H9 (cell line): Measurements from ENCODE around the gene LHPP. TPM values are rescaled to one million over a fixed set of nuclear protein-coding genes. Genes with fewer than 3 reads are reported as not detected.

Source experiments
- DNase-seq: peaks from one replicate; pipeline ENCODE4 v3.0.0-alpha.2; 2017
- H2AFZ ChIP-seq: one replicate; pipeline ENCODE4 v1.6.1; 2013; ENCODE audit warnings: mild to moderate bottlenecking, low read length, control low read depth, moderate library complexity
- H2AK5ac ChIP-seq: 2 replicates; pipeline ENCODE4 v1.6.1; 2013; ENCODE audit warnings: low read length, control low read depth, mixed read lengths; ENCODE audit not compliant: insufficient read length
- H2BK120ac ChIP-seq: one replicate; pipeline ENCODE4 v1.6.1; 2013; ENCODE audit warnings: low read depth, mild to moderate bottlenecking, low read length, control low read depth, inconsistent platforms; ENCODE audit not compliant: poor library complexity, severe bottlenecking
- H2BK12ac ChIP-seq: 2 replicates; pipeline ENCODE4 v1.6.1; 2013; ENCODE audit warnings: low read length, control low read depth, mixed read lengths, low read depth; ENCODE audit not compliant: insufficient read length
- H2BK15ac ChIP-seq: 2 replicates; pipeline ENCODE4 v1.6.1; 2013; ENCODE audit warnings: low read depth, low read length, control low read depth
- H2BK20ac ChIP-seq: one replicate; pipeline ENCODE4 v1.6.1; 2013; ENCODE audit warnings: low read depth, mild to moderate bottlenecking, low read length, control low read depth, inconsistent platforms; ENCODE audit not compliant: poor library complexity, severe bottlenecking
- H2BK5ac ChIP-seq: 2 replicates; pipeline ENCODE4 v1.6.1; 2013; ENCODE audit warnings: low read length, control low read depth, mixed read lengths; ENCODE audit not compliant: insufficient read length
- H3K14ac ChIP-seq: 2 replicates; pipeline ENCODE4 v1.6.1; 2013; ENCODE audit warnings: low read length, control low read depth; ENCODE audit not compliant: insufficient read depth
- H3K18ac ChIP-seq: 2 replicates; pipeline ENCODE4 v1.6.1; 2013; ENCODE audit warnings: low read depth, mild to moderate bottlenecking, mixed read lengths, low read length, control low read depth; ENCODE audit not compliant: insufficient read length
- H3K23ac ChIP-seq: 2 replicates; pipeline ENCODE4 v1.6.1; 2013; ENCODE audit warnings: low read length, control low read depth, mixed read lengths, low read depth; ENCODE audit not compliant: insufficient read length
- H3K23me2 ChIP-seq: 2 replicates; pipeline ENCODE4 v1.6.1; 2013; ENCODE audit warnings: low read depth, mild to moderate bottlenecking, mixed read lengths, low read length, control low read depth; ENCODE audit not compliant: insufficient read length, poor library complexity, severe bottlenecking
- H3K27ac ChIP-seq: 2 replicates; pipeline ENCODE4 v1.5.1; 2013; ENCODE audit warnings: low read length, control low read depth, mixed read lengths, low read depth; ENCODE audit not compliant: insufficient read length
- H3K27me3 ChIP-seq: 2 replicates; pipeline ENCODE4 v1.6.1; 2013; ENCODE audit warnings: low read length, control low read depth, inconsistent platforms; ENCODE audit not compliant: insufficient read depth
- H3K4ac ChIP-seq: 2 replicates; pipeline ENCODE4 v1.6.1; 2013; ENCODE audit warnings: low read depth, mild to moderate bottlenecking, control low read depth, inconsistent platforms, low read length, moderate library complexity
- H3K4me1 ChIP-seq: 2 replicates; pipeline ENCODE4 v1.6.1; 2013; ENCODE audit warnings: low read length, control low read depth, inconsistent platforms; ENCODE audit not compliant: insufficient read depth
- H3K4me2 ChIP-seq: 2 replicates; pipeline ENCODE4 v1.6.1; 2013; ENCODE audit warnings: low read length, control low read depth, mixed read lengths; ENCODE audit not compliant: insufficient read length, insufficient read depth
- H3K56ac ChIP-seq: 2 replicates; pipeline ENCODE4 v1.6.1; 2013; ENCODE audit warnings: low read depth, mild to moderate bottlenecking, mixed read lengths, low read length, control low read depth; ENCODE audit not compliant: insufficient read length
- H3K79me1 ChIP-seq: 2 replicates; pipeline ENCODE4 v1.6.1; 2013; ENCODE audit warnings: low read depth, mild to moderate bottlenecking, moderate library complexity, low read length, control low read depth, inconsistent platforms; ENCODE audit not compliant: insufficient read depth, poor library complexity, severe bottlenecking
- H3K79me2 ChIP-seq: 2 replicates; pipeline ENCODE4 v1.6.1; 2013; ENCODE audit warnings: low read length, control low read depth, inconsistent platforms; ENCODE audit not compliant: insufficient read depth
- H3K9ac ChIP-seq: 2 replicates; pipeline ENCODE4 v1.6.1; 2013; ENCODE audit warnings: low read length, control low read depth, mixed read lengths; ENCODE audit not compliant: insufficient read length; ENCODE audit errors: extremely low read depth
- H3K9me3 ChIP-seq: one replicate; pipeline ENCODE4 v1.6.1; 2013; ENCODE audit warnings: low read depth, low read length, inconsistent platforms; ENCODE audit not compliant: control insufficient read depth
- H3T11ph ChIP-seq: one replicate; pipeline ENCODE4 v1.6.1; 2013; ENCODE audit warnings: mild to moderate bottlenecking, low read length, control low read depth, inconsistent platforms
- H4K20me1 ChIP-seq: one replicate; pipeline ENCODE4 v1.6.1; 2013; ENCODE audit not compliant: control insufficient read depth, insufficient read length, insufficient read depth
- H4K5ac ChIP-seq: 2 replicates; pipeline ENCODE4 v1.6.1; 2013; ENCODE audit warnings: low read depth, mild to moderate bottlenecking, mixed read lengths, low read length, control low read depth; ENCODE audit not compliant: insufficient read length
- H4K8ac ChIP-seq: replicated peaks from 2 replicates; pipeline ENCODE4 v1.6.1; 2013; ENCODE audit warnings: low read length, control low read depth, mixed read lengths, low read depth; ENCODE audit not compliant: insufficient read length
- H4K91ac ChIP-seq: 2 replicates; pipeline ENCODE4 v1.6.1; 2013; ENCODE audit warnings: low read depth, mild to moderate bottlenecking, moderate library complexity, mixed read lengths, low read length, control low read depth; ENCODE audit not compliant: insufficient read length
- H3K27ac Mint-ChIP-seq, 3 experiments: 2 replicates in 2 of 3; 3 replicates in 1 of 3; pipeline ENCODE4 v1.8.0; 2020 to 2021; ENCODE audit warnings: mixed read lengths in 3 of 3, mild to moderate bottlenecking in 1 of 3, moderate library complexity in 1 of 3
- H3K27me3 Mint-ChIP-seq: 2 replicates; pipeline ENCODE4 v1.8.0; 2021; ENCODE audit warnings: low read depth, mild to moderate bottlenecking, moderate library complexity, mixed read lengths
- H3K36me3 Mint-ChIP-seq, 3 experiments: 2 replicates in 2 of 3; 3 replicates in 1 of 3; pipeline ENCODE4 v1.8.0; 2020 to 2021; ENCODE audit warnings: low read depth in 3 of 3, mixed read lengths in 3 of 3; ENCODE audit not compliant: insufficient read depth in 1 of 3
- H3K4me1 Mint-ChIP-seq, 2 experiments: 2 replicates each; pipeline ENCODE4 v1.8.0; 2020; ENCODE audit warnings: mixed read lengths in 2 of 2
- H3K4me3 Mint-ChIP-seq, 2 experiments: 2 replicates in 1 of 2; 3 replicates in 1 of 2; pipeline ENCODE4 v1.8.0; 2020 to 2021; ENCODE audit warnings: mild to moderate bottlenecking in 2 of 2, mixed read lengths in 2 of 2, moderate library complexity in 1 of 2
- H3K9me3 Mint-ChIP-seq, 2 experiments: 2 replicates in 1 of 2; 3 replicates in 1 of 2; pipeline ENCODE4 v1.8.0; 2020; ENCODE audit warnings: mild to moderate bottlenecking in 2 of 2, mixed read lengths in 2 of 2, moderate library complexity in 1 of 2
- WGBS: extraction: QIAGEN DNeasy Blood & Tissue Kit; methylation state at CpG from one replicate; pipeline ENCODE4 v1.1.7; 2013; ENCODE audit warnings: missing lambda C conversion rate, low lambda C conversion rate, mixed read lengths; ENCODE audit not compliant: insufficient read length; ENCODE audit errors: extremely low coverage; 5-methylcytosine and 5-hydroxymethylcytosine counted together
- total RNA-seq: library from RNA; stranded (reverse); gene quantifications from 2 replicates; pipeline ENCODE4 v1.2.1, GENCODE V29; 2021
- TF ChIP-seq, protein P1 (sequence below): fragments of 200-600 bp; sonication (generic); conservative IDR thresholded peaks from 3 replicates; pipeline ENCODE4 v1.8.0; 2021; ENCODE audit warnings: antibody characterized with exemption, mild to moderate bottlenecking

LHPP gene
- total RNA-seq, 1 experiment from 2014 or later = 29.6 TPM

DNA sequence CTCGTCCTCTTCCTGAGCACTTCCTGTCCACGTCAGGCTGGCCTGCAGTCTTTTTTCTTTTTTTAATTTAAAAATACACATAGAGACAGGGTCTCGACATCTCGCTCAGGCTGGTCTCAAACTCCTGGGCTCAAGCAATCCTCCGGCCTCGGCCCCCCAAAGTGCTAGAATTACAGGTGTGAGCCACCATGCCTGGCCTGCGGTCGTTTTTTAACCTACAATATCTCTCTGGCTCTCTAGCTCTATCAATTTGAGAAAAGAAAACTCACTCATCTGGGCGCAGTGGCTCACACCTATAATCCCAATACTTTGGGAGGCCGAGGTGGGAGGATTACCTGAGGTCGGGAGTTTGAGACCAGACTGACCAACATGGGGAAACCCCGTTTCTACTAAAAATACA lies 38.9 kb upstream of the LHPP start:
- Histone ChIP-seq H3K14ac (no peak overlapping the region), H3T11ph (no peak overlapping the region), H3K23ac (no peak overlapping the region), H3K27ac (no peak overlapping the region), H3K79me1 (no peaks in the 10 kb centered on the region), H2BK20ac (no peak overlapping the region), H4K5ac (no peak overlapping the region), H3K18ac (no peak overlapping the region), H4K8ac (no peak overlapping the region), H3K9ac (no peak overlapping the region), H3K4ac (no peak overlapping the region), H3K79me2 (no peaks in the 10 kb centered on the region), H2AK5ac (no peak overlapping the region), H3K27me3 (no peaks in the 10 kb centered on the region; the same call in 1 of the 2 replicates), H2BK15ac (no peak overlapping the region), H2AFZ (no peak overlapping the region), H2BK120ac (no peak overlapping the region), H3K9me3 (no peaks in the 10 kb centered on the region), H4K20me1 (no peaks in the 10 kb centered on the region), H3K4me2 (no peak overlapping the region), H4K91ac (no peak overlapping the region), H2BK5ac (no peak overlapping the region), H3K4me1 (no peaks in the 10 kb centered on the region), H3K23me2 (peaks cover 8% of the 10 kb centered on the region), H2BK12ac (no peak overlapping the region), H3K56ac (no peak overlapping the region)
- Mint-ChIP-seq H3K36me3 (no peaks in the 10 kb centered on the region), H3K27ac (no peak overlapping the region; a peak in 1 of 7 replicates), H3K27me3 (peaks cover 37% of the 10 kb centered on the region), H3K9me3 (no peaks in the 10 kb centered on the region), H3K4me3 (no peak overlapping the region), H3K4me1 (peaks cover 17 to 19% of the 10 kb centered on the region in 2 experiments)
- no peak for DNase-seq
- TF ChIP-seq, protein P1, sequence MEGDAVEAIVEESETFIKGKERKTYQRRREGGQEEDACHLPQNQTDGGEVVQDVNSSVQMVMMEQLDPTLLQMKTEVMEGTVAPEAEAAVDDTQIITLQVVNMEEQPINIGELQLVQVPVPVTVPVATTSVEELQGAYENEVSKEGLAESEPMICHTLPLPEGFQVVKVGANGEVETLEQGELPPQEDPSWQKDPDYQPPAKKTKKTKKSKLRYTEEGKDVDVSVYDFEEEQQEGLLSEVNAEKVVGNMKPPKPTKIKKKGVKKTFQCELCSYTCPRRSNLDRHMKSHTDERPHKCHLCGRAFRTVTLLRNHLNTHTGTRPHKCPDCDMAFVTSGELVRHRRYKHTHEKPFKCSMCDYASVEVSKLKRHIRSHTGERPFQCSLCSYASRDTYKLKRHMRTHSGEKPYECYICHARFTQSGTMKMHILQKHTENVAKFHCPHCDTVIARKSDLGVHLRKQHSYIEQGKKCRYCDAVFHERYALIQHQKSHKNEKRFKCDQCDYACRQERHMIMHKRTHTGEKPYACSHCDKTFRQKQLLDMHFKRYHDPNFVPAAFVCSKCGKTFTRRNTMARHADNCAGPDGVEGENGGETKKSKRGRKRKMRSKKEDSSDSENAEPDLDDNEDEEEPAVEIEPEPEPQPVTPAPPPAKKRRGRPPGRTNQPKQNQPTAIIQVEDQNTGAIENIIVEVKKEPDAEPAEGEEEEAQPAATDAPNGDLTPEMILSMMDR = no peak
- WGBS = no CpG with 5 or more reads among the region's 12 CpGs
